Vagina (tissue), 2 donors: ENCODE results near the gene SOS1. TPM values are rescaled to one million over a fixed set of nuclear protein-coding genes. Genes with fewer than 3 reads are reported as not detected.

ENCODE experiments used
- DNase-seq, 2 donors: peaks; one replicate each; pipeline ENCODE4 v3.0.0-alpha.2; 2017; ENCODE audit errors: extremely low spot score in 2 of 2
- H3K27ac ChIP-seq: fragments of 200-600 bp; sonication (generic); one replicate; pipeline ENCODE4 v1.5.1; 2019
- H3K27me3 ChIP-seq: fragments of 200-600 bp; sonication (generic); one replicate; pipeline ENCODE4 v1.5.1; 2019
- H3K36me3 ChIP-seq, 2 donors: fragments of 200-600 bp; sonication (generic); one replicate each; pipeline ENCODE4 v1.5.1; 2017 to 2019
- H3K4me1 ChIP-seq: fragments of 200-600 bp; sonication (generic); one replicate; pipeline ENCODE4 v1.5.1; 2019
- H3K4me3 ChIP-seq, 2 donors: fragments of 200-600 bp; sonication (generic); 1 replicate in 1 of 2; 2 replicates in 1 of 2; pipeline ENCODE4 v1.5.1; 2016 to 2019
- H3K9me3 ChIP-seq: fragments of 200-600 bp; sonication (generic); one replicate; pipeline ENCODE4 v1.5.1; 2019
- CTCF ChIP-seq, 3 experiments: fragments of 450-650 bp in 2 of 3; fragments of 200-600 bp in 1 of 3; sonication (generic) in 1 of 3; IDR thresholded peaks; one replicate each; pipeline ENCODE4 v1.5.1; 2017 to 2019; ENCODE audit warnings: antibody characterized with exemption in 3 of 3, mild to moderate bottlenecking in 2 of 3, moderate library complexity in 2 of 3
- POLR2A ChIP-seq, 2 donors: fragments of 450-650 bp; IDR thresholded peaks; one replicate each; pipeline ENCODE4 v1.6.1; 2017; ENCODE audit warnings: antibody characterized with exemption in 2 of 2, mild to moderate bottlenecking in 2 of 2, moderate library complexity in 2 of 2
- POLR2AphosphoS5 ChIP-seq, 2 donors: sonication (generic); formaldehyde crosslinking; IDR thresholded peaks; one replicate each; pipeline ENCODE4 v1.9.0; 2017; ENCODE audit warnings: antibody characterized with exemption in 2 of 2, mild to moderate bottlenecking in 2 of 2, low read depth in 1 of 2; ENCODE audit not compliant: insufficient read depth in 1 of 2
- intact Hi-C: fragments of 100-400 bp; cut with DNase I; formaldehyde crosslinking; loops from one replicate; pipeline ENCODE4 v1.15.1; 2023
- total RNA-seq: library from RNA; depleted of rRNA; stranded (reverse); fragments of >200 nt; gene quantifications from one replicate; pipeline ENCODE4 v1.2.3, GENCODE V29; 2016

The SOS1 gene
- total RNA-seq, 1 donor from 2014 or later, result 20.1 TPM

DNA sequence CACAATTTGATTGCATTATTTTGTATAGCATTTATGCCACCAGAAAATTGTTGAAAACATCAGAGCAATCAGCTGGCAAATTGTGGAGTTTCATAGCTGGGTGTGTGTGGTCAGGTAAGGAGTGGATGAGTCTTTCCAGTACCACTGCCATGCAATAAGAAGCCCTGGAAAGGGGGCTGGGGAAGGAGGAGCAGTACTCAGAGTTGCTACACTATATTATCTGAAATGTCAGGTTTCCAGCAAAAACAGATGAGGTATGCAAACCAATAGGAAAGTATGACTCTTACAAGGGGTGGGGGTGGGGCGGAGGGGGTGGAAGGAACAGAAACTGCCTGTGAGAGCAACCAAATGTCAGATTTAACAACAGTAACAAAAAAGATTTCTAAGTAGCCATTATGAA lies 112.2 kb downstream of the SOS1 start:
- H3K9me3 ChIP-seq, result no peaks in the 10 kb centered on the region
- peaks cover 0 to 33% of the 10 kb centered on the region in 2 donors for H3K36me3 ChIP-seq
- no peak overlapping the region for H3K4me3 ChIP-seq
- DNase-seq, result no peak
- H3K4me1 ChIP-seq, result no peaks in the 10 kb centered on the region
- intact Hi-C loops, result no loop called here
- no peaks in the 10 kb centered on the region for H3K27me3 ChIP-seq
- TF ChIP-seq CTCF (IDR thresholded peaks at IDR 0.05) (no peak), POLR2AphosphoS5 (IDR thresholded peaks at IDR 0.05; ENCODE audit: insufficient read depth in 1 of 2, low read depth in 1 of 2) (no peak), POLR2A (IDR thresholded peaks at IDR 0.05) (no peak)
- no peak overlapping the region for H3K27ac ChIP-seq

DNA sequence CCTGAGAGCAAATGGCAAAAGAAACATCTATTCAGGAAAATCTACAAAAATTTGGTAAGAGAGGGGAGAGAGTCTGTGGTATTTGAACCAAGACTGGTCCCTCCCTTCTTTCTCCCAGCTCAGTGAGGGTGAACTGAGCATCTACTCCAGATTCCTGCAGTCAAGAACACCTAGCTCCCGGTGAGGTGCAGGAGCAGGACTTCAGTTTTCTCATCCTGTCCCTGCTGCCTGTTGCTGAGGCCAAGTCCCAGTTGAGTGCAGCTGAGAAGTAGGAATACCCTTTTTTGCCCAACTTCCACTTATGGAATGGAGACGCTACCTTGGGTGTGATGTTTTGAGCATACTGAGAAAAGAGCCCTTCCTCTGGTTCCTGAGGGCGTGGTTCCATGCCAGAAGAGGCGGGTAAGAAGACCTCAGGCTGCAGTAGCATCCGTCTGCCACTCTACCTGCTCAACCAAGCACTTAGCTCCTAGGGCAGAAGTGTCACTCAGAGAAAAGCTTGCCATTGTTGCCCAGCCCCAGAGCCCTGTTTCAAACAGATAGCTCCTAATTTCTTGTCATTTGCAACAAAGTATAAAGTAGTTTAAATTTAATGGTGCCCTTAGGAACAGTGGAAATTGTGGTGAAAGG lies 112.9 kb downstream of the SOS1 start:
- no peaks in the 10 kb centered on the region for H3K4me1 ChIP-seq
- H3K36me3 ChIP-seq, result peaks cover 0 to 26% of the 10 kb centered on the region in 2 donors
- no peaks in the 10 kb centered on the region for H3K9me3 ChIP-seq
- TF ChIP-seq CTCF (IDR thresholded peaks at IDR 0.05) (no peak), POLR2A (IDR thresholded peaks at IDR 0.05) (no peak), POLR2AphosphoS5 (IDR thresholded peaks at IDR 0.05; ENCODE audit: insufficient read depth in 1 of 2, low read depth in 1 of 2) (no peak)
- H3K4me3 ChIP-seq, result no peak overlapping the region
- H3K27me3 ChIP-seq, result no peaks in the 10 kb centered on the region
- no peak for DNase-seq
- intact Hi-C loops, result no loop called here
- H3K27ac ChIP-seq, result no peak overlapping the region

DNA sequence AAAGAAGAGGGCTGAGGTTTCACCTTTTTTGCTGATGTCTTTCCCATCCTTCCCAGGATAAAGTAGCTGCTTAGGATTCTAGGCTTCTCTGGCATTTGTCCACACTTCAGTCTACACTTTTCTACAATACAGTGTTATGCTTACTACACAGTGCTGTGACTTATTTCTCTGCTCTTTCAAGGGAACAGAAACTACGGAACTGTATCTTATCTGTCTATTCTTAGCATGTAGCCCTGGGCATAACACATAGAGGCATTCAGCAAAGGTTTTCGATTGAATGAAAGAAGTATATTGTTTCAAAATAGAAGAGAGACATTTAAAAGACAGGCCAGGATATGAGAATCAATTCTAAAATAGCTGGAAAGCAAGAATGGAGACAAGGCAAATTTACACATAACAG lies 120.3 kb downstream of the SOS1 start:
- TF ChIP-seq POLR2A (IDR thresholded peaks at IDR 0.05), result no peak
- TF ChIP-seq CTCF (IDR thresholded peaks at IDR 0.05), result no peak
- no peak for TF ChIP-seq POLR2AphosphoS5 (IDR thresholded peaks at IDR 0.05; ENCODE audit: insufficient read depth in 1 of 2, low read depth in 1 of 2)
- Histone ChIP-seq H3K4me1 (no peaks in the 10 kb centered on the region), H3K27me3 (no peaks in the 10 kb centered on the region), H3K9me3 (no peaks in the 10 kb centered on the region), H3K36me3 (peaks cover 0 to 39% of the 10 kb centered on the region in 2 donors), H3K27ac (no peak overlapping the region), H3K4me3 (no peak overlapping the region)
- DNase-seq, result no peak
- intact Hi-C loops, result no loop called here

GRCh38 chr2:38997781-38998180 lies 123.1 kb downstream of the SOS1 start:
- peaks cover 0 to 48% of the 10 kb centered on the region in 2 donors for H3K36me3 ChIP-seq
- no peak for TF ChIP-seq POLR2AphosphoS5 (IDR thresholded peaks at IDR 0.05; ENCODE audit: insufficient read depth in 1 of 2, low read depth in 1 of 2)
- no peak for TF ChIP-seq POLR2A (IDR thresholded peaks at IDR 0.05)
- TF ChIP-seq CTCF (IDR thresholded peaks at IDR 0.05), result no peak
- H3K27me3 ChIP-seq, result no peaks in the 10 kb centered on the region
- intact Hi-C loops, result no loop called here
- no peaks in the 10 kb centered on the region for H3K9me3 ChIP-seq
- no peak overlapping the region for H3K27ac ChIP-seq
- H3K4me1 ChIP-seq, result no peaks in the 10 kb centered on the region
- no peak overlapping the region for H3K4me3 ChIP-seq
- DNase-seq, result no peak

DNA sequence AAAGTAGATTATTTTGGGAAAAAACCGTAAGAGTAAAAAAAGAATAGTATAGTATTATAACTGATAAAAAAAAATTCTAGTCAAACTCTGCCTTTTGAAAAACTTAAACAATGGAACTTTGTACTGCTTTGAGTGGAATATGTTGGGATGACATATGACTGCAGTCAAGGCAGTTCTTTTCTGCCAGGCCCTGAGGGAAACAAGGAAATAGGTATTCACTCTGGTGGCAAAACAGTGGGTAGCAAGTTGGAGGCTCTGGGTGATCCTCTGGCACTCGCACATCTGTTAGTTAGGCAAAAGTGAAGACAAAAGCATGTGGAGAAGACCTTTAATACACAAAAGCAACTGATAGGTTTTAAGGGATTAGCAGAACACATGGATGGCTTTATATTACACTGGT lies 129.0 kb downstream of the SOS1 start:
- no peak overlapping the region for H3K4me3 ChIP-seq
- intact Hi-C loops, result no loop called here
- DNase-seq, result no peak
- peaks cover 0 to 33% of the 10 kb centered on the region in 2 donors for H3K36me3 ChIP-seq
- H3K27me3 ChIP-seq, result no peaks in the 10 kb centered on the region
- H3K27ac ChIP-seq, result no peak overlapping the region
- no peaks in the 10 kb centered on the region for H3K9me3 ChIP-seq
- no peaks in the 10 kb centered on the region for H3K4me1 ChIP-seq
- TF ChIP-seq POLR2AphosphoS5 (IDR thresholded peaks at IDR 0.05; ENCODE audit: insufficient read depth in 1 of 2, low read depth in 1 of 2) (no peak), POLR2A (IDR thresholded peaks at IDR 0.05) (no peak), CTCF (IDR thresholded peaks at IDR 0.05) (no peak)
